ENCODE results near the gene HDLBP. TPM values are rescaled to one million over a fixed set of nuclear protein-coding genes. Genes with fewer than 3 reads are reported as not detected.

The HDLBP gene
- total and polyA plus RNA-seq, 2 experiments from 2014 or later = 389 to 437 TPM

GRCh38 chr2:241237047-241237446 lies 78.4 kb downstream of the HDLBP start:
- H3K79me2 ChIP-seq = peaks cover 12% of the 10 kb centered on the region
- H3K27me3 ChIP-seq = no peaks in the 10 kb centered on the region
- H3K27ac ChIP-seq = no peak overlapping the region
- H4K20me1 ChIP-seq (ENCODE audit: insufficient read depth, poor library complexity, severe bottlenecking) = peaks cover 39% of the 10 kb centered on the region
- H3K9me2 ChIP-seq (replicated peaks; ENCODE audit: insufficient read depth) = no peaks in the 10 kb centered on the region
- H3K4me1 ChIP-seq (ENCODE audit: insufficient read depth) = no peaks in the 10 kb centered on the region
- no peaks in the 10 kb centered on the region for H3K9me3 ChIP-seq (ENCODE audit: low read depth)
- TF ChIP-seq EZH2 (IDR thresholded peaks at IDR 0.05; ENCODE audit: borderline replicate concordance) = no peak
- TF ChIP-seq EZH2phosphoT487 (IDR thresholded peaks at IDR 0.05; ENCODE audit: low read depth, severe bottlenecking, unreplicated experiment) = no peak
- TF ChIP-seq CTCF (IDR thresholded peaks at IDR 0.05; ENCODE audit: poor library complexity) = no peak
- DNase-seq (ENCODE audit: low spot score) = no peak
- H3K36me3 ChIP-seq (replicated peaks; ENCODE audit: insufficient read depth, low read depth) = no peaks in the 10 kb centered on the region
- no peak overlapping the region for H3K4me3 ChIP-seq
- H2AFZ ChIP-seq = no peak overlapping the region
- H3K4me2 ChIP-seq = no peak overlapping the region
- WGBS (ENCODE audit: low lambda C conversion rate, missing lambda C conversion rate) = 96% methylated on average over 6 of the region's 6 CpGs

- TF ChIP-seq EZH2 (IDR thresholded peaks at IDR 0.05; ENCODE audit: borderline replicate concordance) = no peak
- TF ChIP-seq EZH2phosphoT487 (IDR thresholded peaks at IDR 0.05; ENCODE audit: low read depth, severe bottlenecking, unreplicated experiment) = no peak
- no peak for TF ChIP-seq CTCF (IDR thresholded peaks at IDR 0.05; ENCODE audit: poor library complexity)
- no peaks in the 10 kb centered on the region for H3K9me2 ChIP-seq (replicated peaks; ENCODE audit: insufficient read depth)
- no peaks in the 10 kb centered on the region for H3K36me3 ChIP-seq (replicated peaks; ENCODE audit: insufficient read depth, low read depth)
- no peak overlapping the region for H3K27ac ChIP-seq
- no peaks in the 10 kb centered on the region for H3K27me3 ChIP-seq
- 94% methylated on average over 30 of the region's 30 CpGs for WGBS (ENCODE audit: low lambda C conversion rate, missing lambda C conversion rate)
- H3K4me1 ChIP-seq (ENCODE audit: insufficient read depth) = no peaks in the 10 kb centered on the region
- peaks cover 5% of the 10 kb centered on the region for H3K79me2 ChIP-seq
- H2AFZ ChIP-seq = no peak overlapping the region
- DNase-seq (ENCODE audit: low spot score) = no peak
- peaks cover 42% of the 10 kb centered on the region for H4K20me1 ChIP-seq (ENCODE audit: insufficient read depth, poor library complexity, severe bottlenecking)
- H3K4me2 ChIP-seq = no peak overlapping the region
- no peaks in the 10 kb centered on the region for H3K9me3 ChIP-seq (ENCODE audit: low read depth)
- no peak overlapping the region for H3K4me3 ChIP-seq
Measured at GRCh38 chr2:241235859-241236593, 79.4 kb downstream of the HDLBP start.

- Histone ChIP-seq H3K9me3 (ENCODE audit: low read depth) (no peaks in the 10 kb centered on the region), H3K9me2 (replicated peaks; ENCODE audit: insufficient read depth) (no peaks in the 10 kb centered on the region), H3K79me2 (no peaks in the 10 kb centered on the region), H3K4me2 (no peak overlapping the region), H3K36me3 (replicated peaks; ENCODE audit: insufficient read depth, low read depth) (no peaks in the 10 kb centered on the region), H3K4me1 (ENCODE audit: insufficient read depth) (no peaks in the 10 kb centered on the region), H3K4me3 (no peak overlapping the region), H3K27me3 (no peaks in the 10 kb centered on the region), H4K20me1 (ENCODE audit: insufficient read depth, poor library complexity, severe bottlenecking) (peaks cover 34% of the 10 kb centered on the region), H2AFZ (no peak overlapping the region), H3K27ac (no peak overlapping the region)
- TF ChIP-seq CTCF (IDR thresholded peaks at IDR 0.05; ENCODE audit: poor library complexity) = no peak
- TF ChIP-seq EZH2 (IDR thresholded peaks at IDR 0.05; ENCODE audit: borderline replicate concordance) = no peak
- WGBS (ENCODE audit: low lambda C conversion rate, missing lambda C conversion rate) = 96% methylated on average over 26 of the region's 26 CpGs
- no peak for DNase-seq (ENCODE audit: low spot score)
Measured at GRCh38 chr2:241234962-241235740, 80.3 kb downstream of the HDLBP start.
